Naive thymus-derived CD4-positive, alpha-beta T cell (primary cell): ENCODE measurements around the gene MYO1H. TPM values are rescaled to one million over a fixed set of nuclear protein-coding genes. Genes with fewer than 3 reads are reported as not detected.
"Not testable (repeated sequence)": the region's sequence is repeated elsewhere in the genome, so short reads cannot be mapped to it uniquely, and the experiment has no call there.

ENCODE experiments used
- ATAC-seq: fragments of 150-1000 bp; cut with Tn5 transposase; 2 replicates; pipeline ENCODE4 v1.10.0; 2021; ENCODE audit warnings: mild to moderate bottlenecking, moderate library complexity
- CTCF ChIA-PET: fragments of 350-600 bp; sonication (Branson Sonifier 250); formaldehyde crosslinking; loops from one replicate; lab custom pipeline; 2021; ENCODE audit warnings: antibody characterized with exemption; lab: Charles Lee
- POLR2A ChIA-PET: fragments of 350-600 bp; sonication (Branson Sonifier 250); formaldehyde crosslinking; loops from one replicate; lab custom pipeline; 2021; ENCODE audit warnings: antibody characterized with exemption, inconsistent platforms; lab: Charles Lee
- DNase-seq, 9 donors: peaks; one replicate each; pipeline versions ENCODE4 v3.0.0 to v3.0.0-alpha.2; 2020 to 2022; ENCODE audit warnings: mixed read lengths in 1 of 9
- H3K27ac ChIP-seq: one replicate; pipeline ENCODE4 v1.7.0; 2013; ENCODE audit warnings: mild to moderate bottlenecking, low read depth, low read length, moderate library complexity
- H3K27me3 ChIP-seq, 2 donors: one replicate each; pipeline ENCODE4 v1.7.0; 2013; ENCODE audit warnings: low read length in 2 of 2, mild to moderate bottlenecking in 2 of 2, moderate library complexity in 2 of 2; ENCODE audit not compliant: control insufficient read depth in 2 of 2, insufficient read depth in 2 of 2
- H3K36me3 ChIP-seq, 3 experiments: 1 replicate in 2 of 3; 2 replicates in 1 of 3; pipeline ENCODE4 v1.7.0; 2013; ENCODE audit warnings: low read length in 3 of 3, mild to moderate bottlenecking in 3 of 3, moderate library complexity in 1 of 3; ENCODE audit not compliant: insufficient read depth in 3 of 3, control insufficient read depth in 2 of 3
- H3K4me1 ChIP-seq, 2 donors: one replicate each; pipeline ENCODE4 v1.7.0; 2013; ENCODE audit warnings: low read length in 2 of 2, mild to moderate bottlenecking in 2 of 2, moderate library complexity in 1 of 2; ENCODE audit not compliant: control insufficient read depth in 2 of 2, insufficient read depth in 2 of 2
- H3K4me3 ChIP-seq: 2 replicates; pipeline ENCODE4 v1.7.0; 2013; ENCODE audit warnings: mild to moderate bottlenecking, low read length
- H3K9me3 ChIP-seq, 3 experiments: 1 replicate in 2 of 3; 2 replicates in 1 of 3; pipeline ENCODE4 v1.7.0; 2013; ENCODE audit warnings: low read length in 3 of 3; ENCODE audit not compliant: control insufficient read depth in 2 of 3
- H3K27ac Mint-ChIP-seq, 9 donors: one replicate each; pipeline ENCODE4 v1.8.0; 2020 to 2022; ENCODE audit warnings: mixed read lengths in 9 of 9, mild to moderate bottlenecking in 8 of 9, moderate library complexity in 5 of 9, inconsistent platforms in 2 of 9
- H3K27me3 Mint-ChIP-seq, 5 donors: one replicate each; pipeline ENCODE4 v1.8.0; 2021 to 2022; ENCODE audit warnings: mixed read lengths in 5 of 5, mild to moderate bottlenecking in 1 of 5
- H3K36me3 Mint-ChIP-seq, 5 donors: one replicate each; pipeline ENCODE4 v1.8.0; 2020 to 2022; ENCODE audit warnings: mixed read lengths in 5 of 5, mild to moderate bottlenecking in 3 of 5, inconsistent platforms in 1 of 5
- H3K4me1 Mint-ChIP-seq, 7 donors: one replicate each; pipeline ENCODE4 v1.8.0; 2020 to 2022; ENCODE audit warnings: mixed read lengths in 7 of 7, mild to moderate bottlenecking in 3 of 7, inconsistent platforms in 1 of 7
- H3K4me3 Mint-ChIP-seq, 10 donors: one replicate each; pipeline ENCODE4 v1.8.0; 2020 to 2022; ENCODE audit warnings: mild to moderate bottlenecking in 10 of 10, mixed read lengths in 10 of 10, moderate library complexity in 6 of 10, inconsistent platforms in 2 of 10
- H3K9me3 Mint-ChIP-seq, 11 donors: one replicate each; pipeline ENCODE4 v1.8.0; 2020 to 2022; ENCODE audit warnings: mixed read lengths in 11 of 11, mild to moderate bottlenecking in 4 of 11, inconsistent platforms in 1 of 11, moderate library complexity in 1 of 11
- intact Hi-C, 2 donors: fragments of 100-400 bp; cut with micrococcal nuclease; formaldehyde crosslinking; loops; one replicate each; pipeline ENCODE4 v1.15.1; 2023
- polyA plus RNA-seq, 2 donors: library from polyadenylated mRNA; unstranded; fragments of 300-500 nt; fragmentation: Illumina TruSeq; gene quantifications; one replicate each; pipeline ENCODE4 v1.2.3, GENCODE V29; 2021
- total RNA-seq, 6 experiments: library from RNA in 5 of 6; stranded (reverse) in 5 of 6; gene quantifications; 1 replicate in 5 of 6; 2 replicates in 1 of 6; pipeline ENCODE4 v1.2.3 and lab custom pipeline; 2021 to 2026

MYO1H gene
- total and polyA plus RNA-seq, 7 experiments from 2014 or later, result 0.49 TPM; not detected in 6

DNA sequence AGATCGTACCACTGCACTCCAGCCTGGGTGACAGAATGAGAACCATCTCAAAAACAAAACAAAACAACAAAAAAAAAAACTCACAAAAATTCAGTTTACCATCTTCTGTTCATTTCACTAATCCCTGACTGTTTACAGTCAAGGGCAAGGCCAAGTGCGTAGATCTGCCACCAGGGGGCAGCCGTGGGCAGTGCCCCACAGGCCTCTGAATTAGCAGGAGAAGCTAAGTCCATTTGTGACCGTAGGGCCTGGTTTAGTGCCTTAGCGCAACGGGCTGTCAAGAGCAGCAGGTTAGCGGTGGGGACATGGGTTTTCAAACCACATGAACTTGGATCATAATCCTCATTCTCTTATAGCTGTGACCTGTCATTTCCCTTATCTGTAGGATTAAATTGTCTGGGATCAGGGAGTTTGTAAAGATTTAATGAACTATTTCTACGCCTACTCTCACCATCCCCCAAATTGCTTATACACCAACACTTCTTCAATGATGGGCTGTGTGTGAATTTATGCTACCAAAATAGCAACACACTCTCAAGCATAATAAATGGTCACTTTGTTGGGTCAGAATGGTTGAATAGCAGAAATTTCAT is 80.4 kb downstream of the MYO1H start:
- Mint-ChIP-seq H3K36me3 (no peaks in the 10 kb centered on the region), H3K27me3 (peaks cover 2 to 26% (median 10%) of the 10 kb centered on the region in 5 donors), H3K9me3 (no peaks in the 10 kb centered on the region), H3K4me1 (peaks cover 3 to 9% (median 7%) of the 10 kb centered on the region in 7 donors), H3K4me3 (no peak overlapping the region), H3K27ac (no peak overlapping the region)
- H3K4me1 ChIP-seq, result peaks cover under 1 to 2% of the 10 kb centered on the region in 2 donors
- H3K4me3 ChIP-seq, result no peak overlapping the region
- ChIA-PET CTCF (interaction anchor here (0.7 to 1.5 kb wide), 4 partner anchors 12 to 349 kb away, joined by 3 to 4 read pairs (median 4); partner anchors contain the start of genes KCTD10 and UBE3B), POLR2A (no interaction called here)
- intact Hi-C loops, result loop anchor here (1.0 kb wide), 2 partner anchors 347 to 452 kb away; partner anchors contain the start of gene GLTP (in 1 of the 2)
- H3K27ac ChIP-seq, result no peak overlapping the region
- DNase-seq, result peak; percentile 31 to 73 (median 66)
- ATAC-seq, result peak; percentile 94
- no peaks in the 10 kb centered on the region for H3K36me3 ChIP-seq
- no peaks in the 10 kb centered on the region for H3K9me3 ChIP-seq
- H3K27me3 ChIP-seq, result no peaks in the 10 kb centered on the region

- POLR2A ChIA-PET, H3K4me3 Mint-ChIP-seq, H3K27me3 ChIP-seq, DNase-seq, ATAC-seq, H3K9me3 Mint-ChIP-seq, H3K36me3 Mint-ChIP-seq, H3K4me1 ChIP-seq, H3K4me3 ChIP-seq, H3K27ac ChIP-seq, H3K9me3 ChIP-seq, H3K36me3 ChIP-seq: not testable (repeated sequence)
- intact Hi-C loops, result loop anchor here (1.0 kb wide), 2 partner anchors 346 to 451 kb away; partner anchors contain the start of gene GLTP (in 1 of the 2)
- CTCF ChIA-PET, result interaction anchor here (0.7 to 1.5 kb wide), 5 partner anchors 12 to 348 kb away, joined by 3 to 4 read pairs (median 3); partner anchors contain the start of genes KCTD10 and UBE3B
- Mint-ChIP-seq H3K4me1 (peaks cover 7 to 14% (median 12%) of the 10 kb centered on the region in 7 donors), H3K27me3 (peaks cover 2 to 19% (median 10%) of the 10 kb centered on the region in 5 donors), H3K27ac (peak overlapping the region in 1 of 9 donors; percentile 38)
Observed at GRCh38 chr12:109428804-109429203, 81.1 kb downstream of the MYO1H start.

DNA sequence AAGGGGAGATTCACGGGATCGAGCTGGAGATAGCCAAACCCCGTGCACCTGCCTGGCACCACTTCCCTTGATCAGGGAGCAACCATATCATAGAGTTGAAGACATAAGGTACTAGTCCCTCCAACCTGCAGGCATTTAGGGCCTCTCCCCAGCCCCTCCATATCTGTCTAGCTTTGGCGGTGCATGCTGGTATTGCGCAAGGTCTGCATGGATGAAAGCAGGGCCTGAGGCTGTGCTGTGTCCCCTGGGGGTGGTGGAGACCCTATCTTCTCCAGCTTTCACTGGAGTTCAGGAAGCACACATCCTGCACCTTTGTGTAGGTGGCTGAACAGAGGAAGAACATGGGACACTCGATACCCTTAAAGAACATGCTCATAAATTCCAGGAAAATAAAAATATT is 82.5 kb downstream of the MYO1H start:
- H3K27ac ChIP-seq, result no peak overlapping the region
- no peak for ATAC-seq
- Mint-ChIP-seq H3K27me3 (peaks cover 0 to 8% (median 3%) of the 10 kb centered on the region in 5 donors), H3K4me1 (peaks cover 7 to 14% (median 12%) of the 10 kb centered on the region in 7 donors), H3K4me3 (no peak overlapping the region), H3K9me3 (no peaks in the 10 kb centered on the region), H3K27ac (no peak overlapping the region), H3K36me3 (no peaks in the 10 kb centered on the region)
- no peak for DNase-seq
- CTCF ChIA-PET, result interaction anchor here (0.9 to 1.2 kb wide), 2 partner anchors 33 to 167 kb away, joined by 3 to 4 read pairs; no protein-coding TSS in a partner anchor
- H3K9me3 ChIP-seq, result no peaks in the 10 kb centered on the region
- intact Hi-C loops, result loop anchor here in 1 of 2 donors (5.0 kb wide), 1 partner anchor 47 kb away; the partner anchor contains the start of genes KCTD10 and UBE3B
- no peaks in the 10 kb centered on the region for H3K36me3 ChIP-seq
- peaks cover 4 to 7% of the 10 kb centered on the region in 2 donors for H3K4me1 ChIP-seq
- H3K4me3 ChIP-seq, result no peak overlapping the region
- POLR2A ChIA-PET, result no interaction called here
- H3K27me3 ChIP-seq, result no peaks in the 10 kb centered on the region

DNA sequence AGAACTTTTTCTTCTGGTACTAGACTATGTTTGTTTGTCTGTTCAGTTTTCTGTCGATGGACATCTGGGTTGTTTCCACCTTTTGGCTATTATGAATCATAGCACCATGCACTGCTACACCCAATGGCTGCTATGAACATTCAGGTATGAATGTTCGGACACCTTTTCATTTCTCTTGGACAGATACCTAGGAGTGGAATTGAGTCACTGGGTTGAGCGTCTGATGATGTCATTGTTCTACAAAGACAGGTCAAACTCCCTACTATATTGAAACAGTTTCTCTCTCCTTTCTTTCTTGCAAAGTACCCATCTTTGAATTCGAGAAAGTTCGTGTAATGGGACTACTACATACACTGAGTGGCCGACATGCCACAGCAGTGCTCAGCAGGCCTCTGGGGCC is 84.7 kb downstream of the MYO1H start:
- Mint-ChIP-seq H3K9me3 (no peaks in the 10 kb centered on the region), H3K4me3 (peak overlapping the region in 4 of 10 donors; percentile 59 to 72 (median 64)), H3K27me3 (no peaks in the 10 kb centered on the region), H3K4me1 (peaks cover 7 to 14% (median 12%) of the 10 kb centered on the region in 7 donors), H3K27ac (peak overlapping the region in 6 of 9 donors; percentile 53 to 93 (median 86)), H3K36me3 (no peaks in the 10 kb centered on the region)
- DNase-seq (no peak), ATAC-seq (no peak)
- H3K9me3 ChIP-seq, result no peaks in the 10 kb centered on the region
- H3K4me1 ChIP-seq, result peaks cover 4 to 7% of the 10 kb centered on the region in 2 donors
- H3K27me3 ChIP-seq, result no peaks in the 10 kb centered on the region
- CTCF ChIA-PET, result interaction anchor here (0.9 to 1.3 kb wide), 5 partner anchors 9 to 413 kb away, joined by 3 to 5 read pairs (median 4); no protein-coding TSS in a partner anchor
- POLR2A ChIA-PET, result no interaction called here
- no peak overlapping the region for H3K27ac ChIP-seq
- intact Hi-C loops, result loop anchor here (1.0 to 5.0 kb wide), 3 partner anchors 44 to 343 kb away; partner anchors contain the start of genes KCTD10 (in 2 of the 2) and UBE3B (in 2 of the 2)
- H3K4me3 ChIP-seq, result no peak overlapping the region
- no peaks in the 10 kb centered on the region for H3K36me3 ChIP-seq

- Histone ChIP-seq H3K27ac (peak overlapping the region; percentile 30), H3K27me3 (no peaks in the 10 kb centered on the region), H3K4me1 (peaks cover 4 to 7% of the 10 kb centered on the region in 2 donors), H3K4me3 (peak overlapping the region; percentile 34), H3K36me3 (no peaks in the 10 kb centered on the region), H3K9me3 (no peaks in the 10 kb centered on the region)
- peak; percentile 45 to 78 (median 71) for DNase-seq
- Mint-ChIP-seq H3K9me3 (no peaks in the 10 kb centered on the region), H3K36me3 (no peaks in the 10 kb centered on the region), H3K4me1 (peaks cover 7 to 14% (median 12%) of the 10 kb centered on the region in 7 donors), H3K27me3 (no peaks in the 10 kb centered on the region), H3K4me3 (peak overlapping the region in 8 of 10 donors; percentile 25 to 72 (median 61)), H3K27ac (peak overlapping the region; percentile 34 to 93 (median 85))
- ChIA-PET POLR2A (interaction anchor here (0.9 kb wide), 1 partner anchor 44 kb away, joined by 3 read pairs; the partner anchor contains the start of genes KCTD10 and UBE3B), CTCF (interaction anchor here (0.7 to 1.3 kb wide), 10 partner anchors 10 to 413 kb away, joined by 3 to 5 read pairs (median 4); no protein-coding TSS in a partner anchor)
- intact Hi-C loops, result loop anchor here (1.0 to 5.0 kb wide), 3 partner anchors 44 to 342 kb away; partner anchors contain the start of genes KCTD10 (in 2 of the 2) and UBE3B (in 2 of the 2)
- peak; percentile 76 for ATAC-seq
Observed at GRCh38 chr12:109432842-109433304, 85.2 kb downstream of the MYO1H start.

DNA sequence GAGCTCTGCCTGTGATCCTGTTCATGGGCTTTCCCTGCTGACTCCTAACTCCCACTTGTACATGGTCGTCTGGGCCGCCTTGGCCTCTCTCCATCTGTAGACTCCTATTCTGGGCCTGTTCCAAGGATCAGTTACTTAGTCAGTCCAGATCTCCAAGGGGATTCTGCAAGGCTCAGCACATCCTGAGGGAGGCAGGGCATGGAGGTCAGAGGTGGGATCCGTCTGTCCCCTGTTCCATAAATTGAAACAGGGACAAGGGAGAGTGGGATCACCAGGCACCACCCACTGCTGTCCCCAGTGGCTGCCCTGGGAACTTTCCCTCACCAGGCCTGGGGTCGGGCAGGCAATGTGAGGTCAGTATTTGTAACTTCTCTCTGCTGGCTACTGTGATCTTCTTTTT is 85.9 kb downstream of the MYO1H start:
- Mint-ChIP-seq H3K36me3 (no peaks in the 10 kb centered on the region), H3K4me1 (peaks cover 7 to 14% (median 12%) of the 10 kb centered on the region in 7 donors), H3K27ac (peak overlapping the region in 7 of 9 donors; percentile 53 to 93 (median 85)), H3K4me3 (peak overlapping the region in 2 of 10 donors; percentile 59 to 63), H3K27me3 (no peaks in the 10 kb centered on the region), H3K9me3 (no peaks in the 10 kb centered on the region)
- no peaks in the 10 kb centered on the region for H3K27me3 ChIP-seq
- no peaks in the 10 kb centered on the region for H3K9me3 ChIP-seq
- no peak overlapping the region for H3K4me3 ChIP-seq
- H3K4me1 ChIP-seq, result peaks cover 4 to 7% of the 10 kb centered on the region in 2 donors
- H3K36me3 ChIP-seq, result no peaks in the 10 kb centered on the region
- no peak overlapping the region for H3K27ac ChIP-seq
- intact Hi-C loops, result loop anchor here (2.0 to 5.0 kb wide), 2 partner anchors 43 to 44 kb away; partner anchors contain the start of genes KCTD10 (in 2 of the 2) and UBE3B (in 2 of the 2)
- no peak for DNase-seq
- CTCF ChIA-PET, result interaction anchor here (0.7 to 1.3 kb wide), 10 partner anchors 10 to 412 kb away, joined by 3 to 5 read pairs (median 4); no protein-coding TSS in a partner anchor
- POLR2A ChIA-PET, result interaction anchor here (0.9 kb wide), 1 partner anchor 44 kb away, joined by 3 read pairs; the partner anchor contains the start of genes KCTD10 and UBE3B
- ATAC-seq, result no peak
